Placental pericyte (primary cell): ENCODE data around the gene CRABP1. TPM values are rescaled to one million over a fixed set of nuclear protein-coding genes. Genes with fewer than 3 reads are reported as not detected.

ENCODE experiments used
- small RNA-seq: library from RNA; depleted of rRNA; stranded (forward); fragments of <200 nt; gene quantifications from one replicate; pipeline ENCODE3, GENCODE V24; 2012; ENCODE audit warnings: low replicate concordance
- total RNA-seq: library from RNA; depleted of rRNA; stranded (reverse); fragments of >200 nt; gene quantifications from 2 replicates; pipeline ENCODE4 v1.2.3, GENCODE V29; 2012

CRABP1 gene
- total RNA-seq = not detected in 2 replicates

GRCh38 chr15:78340231-78341056 lies at the start of gene CRABP1:
Gene CRABP1 (plus strand): TSS chr15:78340353. CDS start chr15:78340429, 76 bp downstream.

GRCh38 chr15:78299101-78299930 lies 40.8 kb upstream of the CRABP1 start, which contains the start of gene SKIC8:
Gene SKIC8 (minus strand): TSS chr15:78299609. CDS start chr15:78295686, 3,923 bp downstream.

Small RNA genes lying within 50 kb of the gene (small RNA-seq; reads per million reads assigned to genes)
- 0.29 reads per million for gene AC090607.5

Other genes with a start within 250 kb of the CRABP1 start
- gene SH2D7, start 247.8 kb upstream of the CRABP1 start, total RNA-seq = not detected in 2 replicates
- 2.4 and 3.0 TPM in 2 replicates for gene CIB2, start 208.9 kb upstream of the CRABP1 start, total RNA-seq
- gene IDH3A, start 191.0 kb upstream of the CRABP1 start, total RNA-seq = 56.5 and 60.4 TPM in 2 replicates
- gene ACSBG1, start 105.8 kb upstream of the CRABP1 start, total RNA-seq = not detected in 2 replicates
- gene DNAJA4, start 75.8 kb upstream of the CRABP1 start, total RNA-seq = 1.8 and 1.9 TPM in 2 replicates
- 67.8 and 67.9 TPM in 2 replicates for gene SKIC8, start 40.7 kb upstream of the CRABP1 start, total RNA-seq
- gene IREB2, start 97.9 kb downstream of the CRABP1 start, total RNA-seq = 24.1 and 24.8 TPM in 2 replicates
- 1.1 TPM in 2 replicates for gene HYKK, start 167.2 kb downstream of the CRABP1 start, total RNA-seq
- gene PSMA4, start 200.1 kb downstream of the CRABP1 start, total RNA-seq = 200 and 263 TPM in 2 replicates
- gene CHRNA5, start 225.2 kb downstream of the CRABP1 start, total RNA-seq = 0.66 and 2.0 TPM in 2 replicates